Measurements from ENCODE around the gene SPON1.

The SPON1 gene

GRCh38 chr11:14304601-14305000, 342.1 kb downstream of the SPON1 start:
- Histone ChIP-seq H3F3A (ENCODE audit: insufficient read depth, low read length) (0 out of 2 replicates have a peak, but pooled peaks cover 5% of the 10 kb centered on the region), H3K9ac (ENCODE audit: low read length) (no peak overlapping the region), H3K9me3 (replicated peaks; ENCODE audit: insufficient read depth, low read length) (no peaks in the 10 kb centered on the region), H3K27ac (ENCODE audit: low read length) (no peak overlapping the region), H3K79me2 (ENCODE audit: low read length) (no peaks in the 10 kb centered on the region), H3K36me3 (replicated peaks; ENCODE audit: insufficient read depth, low read length) (no peaks in the 10 kb centered on the region), H3K4me1 (ENCODE audit: low read length) (peaks cover 11% of the 10 kb centered on the region), H3K9me2 (replicated peaks; ENCODE audit: insufficient read depth, low read length) (no peaks in the 10 kb centered on the region), H4K20me1 (ENCODE audit: insufficient read depth, low read length) (no peaks in the 10 kb centered on the region), H3K4me3 (ENCODE audit: low read length) (no peak overlapping the region), H3K4me2 (ENCODE audit: low read depth, low read length) (no peak overlapping the region), H2AFZ (ENCODE audit: low read length) (no peak overlapping the region), H3K27me3 (replicated peaks; ENCODE audit: insufficient read depth, low read length) (no peaks in the 10 kb centered on the region)
- no peak for DNase-seq
- no peak for TF ChIP-seq EZH2 (optimal IDR thresholded peaks at IDR 0.05; ENCODE audit: low read depth, low read length)

GRCh38 chr11:14305649-14306048, 343.1 kb downstream of the SPON1 start:
- Histone ChIP-seq H3K36me3 (replicated peaks; ENCODE audit: insufficient read depth, low read length) (no peaks in the 10 kb centered on the region), H3K9ac (ENCODE audit: low read length) (no peak overlapping the region), H2AFZ (ENCODE audit: low read length) (no peak overlapping the region), H3K79me2 (ENCODE audit: low read length) (no peaks in the 10 kb centered on the region), H3K27me3 (replicated peaks; ENCODE audit: insufficient read depth, low read length) (no peaks in the 10 kb centered on the region), H3K9me2 (replicated peaks; ENCODE audit: insufficient read depth, low read length) (no peaks in the 10 kb centered on the region), H3K9me3 (replicated peaks; ENCODE audit: insufficient read depth, low read length) (no peaks in the 10 kb centered on the region), H3K27ac (ENCODE audit: low read length) (no peak overlapping the region), H3K4me2 (ENCODE audit: low read depth, low read length) (no peak overlapping the region), H3K4me1 (ENCODE audit: low read length) (peaks cover 16% of the 10 kb centered on the region), H4K20me1 (ENCODE audit: insufficient read depth, low read length) (no peaks in the 10 kb centered on the region), H3F3A (ENCODE audit: insufficient read depth, low read length) (0 out of 2 replicates have a peak, but pooled peaks cover 5% of the 10 kb centered on the region), H3K4me3 (ENCODE audit: low read length) (no peak overlapping the region)
- no peak for TF ChIP-seq EZH2 (optimal IDR thresholded peaks at IDR 0.05; ENCODE audit: low read depth, low read length)
- TF ChIP-seq EZH2phosphoT487 (IDR thresholded peaks at IDR 0.05; ENCODE audit: low read length), result no peak
- TF ChIP-seq CTCF (IDR thresholded peaks at IDR 0.05; ENCODE audit: low read length), result no peak
- DNase-seq, result no peak

GRCh38 chr11:14306481-14306880, 344.0 kb downstream of the SPON1 start:
- H3K36me3 ChIP-seq (replicated peaks; ENCODE audit: insufficient read depth, low read length), result no peaks in the 10 kb centered on the region
- no peak overlapping the region for H3K4me3 ChIP-seq (ENCODE audit: low read length)
- H4K20me1 ChIP-seq (ENCODE audit: insufficient read depth, low read length), result no peaks in the 10 kb centered on the region
- H3F3A ChIP-seq (ENCODE audit: insufficient read depth, low read length), result 0 out of 2 replicates have a peak, but pooled peaks cover 5% of the 10 kb centered on the region
- peaks cover 18% of the 10 kb centered on the region for H3K4me1 ChIP-seq (ENCODE audit: low read length)
- H3K9me2 ChIP-seq (replicated peaks; ENCODE audit: insufficient read depth, low read length), result no peaks in the 10 kb centered on the region
- no peaks in the 10 kb centered on the region for H3K9me3 ChIP-seq (replicated peaks; ENCODE audit: insufficient read depth, low read length)
- H2AFZ ChIP-seq (ENCODE audit: low read length), result no peak overlapping the region
- no peaks in the 10 kb centered on the region for H3K27me3 ChIP-seq (replicated peaks; ENCODE audit: insufficient read depth, low read length)
- TF ChIP-seq EZH2phosphoT487 (IDR thresholded peaks at IDR 0.05; ENCODE audit: low read length), result no peak
- no peak for TF ChIP-seq CTCF (IDR thresholded peaks at IDR 0.05; ENCODE audit: low read length)
- no peak for TF ChIP-seq EZH2 (optimal IDR thresholded peaks at IDR 0.05; ENCODE audit: low read depth, low read length)
- no peak overlapping the region for H3K9ac ChIP-seq (ENCODE audit: low read length)
- no peak overlapping the region for H3K27ac ChIP-seq (ENCODE audit: low read length)
- no peak for DNase-seq
- no peaks in the 10 kb centered on the region for H3K79me2 ChIP-seq (ENCODE audit: low read length)
- no peak overlapping the region for H3K4me2 ChIP-seq (ENCODE audit: low read depth, low read length)

- H3K9me3 ChIP-seq (replicated peaks; ENCODE audit: insufficient read depth, low read length), result no peaks in the 10 kb centered on the region
Observed at GRCh38 chr11:14308114-14308896, 345.8 kb downstream of the SPON1 start.

More at GRCh38 chr11:14308114-14308896, 345.8 kb downstream of the SPON1 start:
- H3K4me3 ChIP-seq (ENCODE audit: low read length), result no peak overlapping the region
- H3K36me3 ChIP-seq (replicated peaks; ENCODE audit: insufficient read depth, low read length), result no peaks in the 10 kb centered on the region
- TF ChIP-seq EZH2 (optimal IDR thresholded peaks at IDR 0.05; ENCODE audit: low read depth, low read length) (no peak), CTCF (IDR thresholded peaks at IDR 0.05; ENCODE audit: low read length) (peak; percentile 73), EZH2phosphoT487 (IDR thresholded peaks at IDR 0.05; ENCODE audit: low read length) (no peak)
- H3F3A ChIP-seq (ENCODE audit: insufficient read depth, low read length), result 0 out of 2 replicates have a peak, but pooled peaks cover 5% of the 10 kb centered on the region
- H3K4me1 ChIP-seq (ENCODE audit: low read length), result peaks cover 18% of the 10 kb centered on the region
- H4K20me1 ChIP-seq (ENCODE audit: insufficient read depth, low read length), result no peaks in the 10 kb centered on the region
- H3K79me2 ChIP-seq (ENCODE audit: low read length), result no peaks in the 10 kb centered on the region
- H3K9ac ChIP-seq (ENCODE audit: low read length), result no peak overlapping the region
- no peaks in the 10 kb centered on the region for H3K9me2 ChIP-seq (replicated peaks; ENCODE audit: insufficient read depth, low read length)
- H3K27me3 ChIP-seq (replicated peaks; ENCODE audit: insufficient read depth, low read length), result no peaks in the 10 kb centered on the region
- H2AFZ ChIP-seq (ENCODE audit: low read length), result no peak overlapping the region
- peak; percentile 56 for DNase-seq
- peak overlapping the region; percentile 5; the same call in 1 of the 2 replicates for H3K4me2 ChIP-seq (ENCODE audit: low read depth, low read length)
- H3K27ac ChIP-seq (ENCODE audit: low read length), result no peak overlapping the region
